Suprapubic skin (tissue), 4 donors: Measurements from ENCODE around the gene ANTXR2.

Experiments
- EP300 ChIP-seq: sonication (generic); formaldehyde crosslinking; IDR thresholded peaks from one replicate; pipeline ENCODE4 v1.6.1; 2017; ENCODE audit warnings: antibody characterized with exemption
- POLR2AphosphoS5 ChIP-seq, 3 donors: sonication (generic); formaldehyde crosslinking; IDR thresholded peaks; one replicate each; pipeline ENCODE4 v1.6.1; 2017; ENCODE audit warnings: antibody characterized with exemption in 3 of 3
- TF ChIP-seq, protein P1 (sequence below), 2 donors: fragments of 200-600 bp in 1 of 2; fragments of 450-650 bp in 1 of 2; sonication (generic) in 1 of 2; IDR thresholded peaks; one replicate each; pipeline ENCODE4 v1.5.1; 2016 to 2019; ENCODE audit warnings: antibody characterized with exemption in 2 of 2, mild to moderate bottlenecking in 1 of 2, moderate library complexity in 1 of 2

DNA sequence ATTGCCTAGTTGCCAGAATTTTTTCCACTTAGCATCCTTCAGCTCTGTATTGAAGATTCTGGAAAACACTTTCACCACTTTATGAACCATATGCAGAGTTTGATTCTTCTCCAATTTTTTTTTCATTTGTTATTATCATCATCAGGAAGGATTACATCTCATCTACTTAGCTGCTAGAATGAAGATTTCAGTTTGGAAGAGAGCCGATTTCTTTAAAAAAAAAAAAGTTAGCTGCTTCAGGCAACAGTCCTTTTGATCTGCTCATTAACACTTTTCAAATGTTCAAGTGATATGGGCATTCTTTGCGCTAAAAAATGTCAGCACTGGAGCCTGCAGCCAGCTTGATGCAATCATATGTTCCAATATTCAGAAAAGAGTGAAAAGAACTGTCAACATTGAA is 76.2 kb downstream of the ANTXR2 start:
- TF ChIP-seq EP300: no peak
- no peak for TF ChIP-seq POLR2AphosphoS5 (IDR thresholded peaks at IDR 0.05)
- TF ChIP-seq, protein P1, sequence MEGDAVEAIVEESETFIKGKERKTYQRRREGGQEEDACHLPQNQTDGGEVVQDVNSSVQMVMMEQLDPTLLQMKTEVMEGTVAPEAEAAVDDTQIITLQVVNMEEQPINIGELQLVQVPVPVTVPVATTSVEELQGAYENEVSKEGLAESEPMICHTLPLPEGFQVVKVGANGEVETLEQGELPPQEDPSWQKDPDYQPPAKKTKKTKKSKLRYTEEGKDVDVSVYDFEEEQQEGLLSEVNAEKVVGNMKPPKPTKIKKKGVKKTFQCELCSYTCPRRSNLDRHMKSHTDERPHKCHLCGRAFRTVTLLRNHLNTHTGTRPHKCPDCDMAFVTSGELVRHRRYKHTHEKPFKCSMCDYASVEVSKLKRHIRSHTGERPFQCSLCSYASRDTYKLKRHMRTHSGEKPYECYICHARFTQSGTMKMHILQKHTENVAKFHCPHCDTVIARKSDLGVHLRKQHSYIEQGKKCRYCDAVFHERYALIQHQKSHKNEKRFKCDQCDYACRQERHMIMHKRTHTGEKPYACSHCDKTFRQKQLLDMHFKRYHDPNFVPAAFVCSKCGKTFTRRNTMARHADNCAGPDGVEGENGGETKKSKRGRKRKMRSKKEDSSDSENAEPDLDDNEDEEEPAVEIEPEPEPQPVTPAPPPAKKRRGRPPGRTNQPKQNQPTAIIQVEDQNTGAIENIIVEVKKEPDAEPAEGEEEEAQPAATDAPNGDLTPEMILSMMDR (IDR thresholded peaks at IDR 0.05): no peak
